GM12878 (cell line): ENCODE measurements around the gene SHC4. TPM values are rescaled to one million over a fixed set of nuclear protein-coding genes. Genes with fewer than 3 reads are reported as not detected.

Source experiments
- ATAC-seq: fragments of 200-7000 bp; cut with Tn5 transposase; 3 replicates; pipeline ENCODE4 v1.9.1; 2020; ENCODE audit warnings: mild to moderate bottlenecking, moderate library complexity
- BruUV-seq: library from RNA; stranded (reverse); fragments of 400-500 nt; replicated peaks from 2 replicates; lab custom pipeline; 2021; lab: Mats Ljungman, UMichigan
- CTCF ChIA-PET: fragments of 300-600 bp; sonication (Branson Sonifier 250); formaldehyde crosslinking; extraction: SDS; loops from one replicate; lab custom pipeline; 2021; ENCODE audit warnings: inconsistent platforms; lab: Yijun Ruan, JAX
- POLR2A ChIA-PET: fragments of 350-600 bp; formaldehyde crosslinking; extraction: SDS; loops from one replicate; lab custom pipeline; 2021; ENCODE audit warnings: inconsistent platforms; lab: Charles Lee
- RAD21 ChIA-PET: fragments of 300-600 bp; sonication (Branson Sonifier 250); formaldehyde crosslinking; loops from one replicate; lab custom pipeline; 2023; ENCODE audit warnings: antibody characterized with exemption; ENCODE audit not compliant: unreplicated experiment; lab: Charles Lee
- SMC1A ChIA-PET: fragments of 300-600 bp; sonication (Branson Sonifier 250); formaldehyde crosslinking; loops from one replicate; lab custom pipeline; 2023; ENCODE audit not compliant: unreplicated experiment, uncharacterized antibody; lab: Charles Lee
- DNase-seq: peaks from one replicate; pipeline ENCODE4 v3.0.0-alpha.2; 2011; ENCODE audit warnings: low read depth, low spot score
- FAIRE-seq: peaks from 3 replicates; lab custom pipeline; 2011; peaks lifted over from hg19 to GRCh38; lab: Jason Lieb, UNC
- H2AFZ ChIP-seq: 2 replicates; pipeline ENCODE4 v1.6.0; 2011; ENCODE audit warnings: low read depth, low read length, control low read depth; ENCODE audit not compliant: control insufficient read depth
- H3K27ac ChIP-seq: 2 replicates; pipeline ENCODE4 v1.5.1; 2011; ENCODE audit warnings: control low read depth; ENCODE audit not compliant: control insufficient read depth, insufficient read depth
- H3K27me3 ChIP-seq, 2 experiments: replicated peaks in 1 of 2; 2 replicates each; pipeline versions ENCODE4 v1.6.0 to v1.6.1; 2011; ENCODE audit warnings: low read length in 1 of 2; ENCODE audit not compliant: control insufficient read depth in 2 of 2, insufficient read depth in 2 of 2
- H3K36me3 ChIP-seq, 2 experiments: 2 replicates each; pipeline ENCODE4 v1.5.1; 2011; ENCODE audit warnings: low read length in 1 of 2; ENCODE audit not compliant: control insufficient read depth in 2 of 2, insufficient read depth in 2 of 2
- H3K4me1 ChIP-seq: 2 replicates; pipeline ENCODE4 v1.6.1; 2011; ENCODE audit warnings: mild to moderate bottlenecking, low read length, moderate library complexity, mixed read lengths; ENCODE audit not compliant: control insufficient read depth, insufficient read depth
- H3K4me2 ChIP-seq: 2 replicates; pipeline ENCODE4 v1.6.0; 2011; ENCODE audit warnings: control low read depth; ENCODE audit not compliant: control insufficient read depth, insufficient read depth
- H3K4me3 ChIP-seq: fragments of 200-600 bp; sonication (generic); 2 replicates; pipeline ENCODE4 v1.5.1; 2016
- H3K79me2 ChIP-seq: 2 replicates; pipeline ENCODE4 v1.6.0; 2011; ENCODE audit warnings: low read length; ENCODE audit not compliant: control insufficient read depth, insufficient read depth
- H3K9ac ChIP-seq: 2 replicates; pipeline ENCODE4 v1.8.0; 2011; ENCODE audit warnings: low read length, control low read depth, mixed read lengths; ENCODE audit not compliant: control insufficient read depth, insufficient read depth
- H3K9me3 ChIP-seq: replicated peaks from 3 replicates; pipeline ENCODE4 v1.5.1; 2011; ENCODE audit warnings: mild to moderate bottlenecking, low read length; ENCODE audit not compliant: control insufficient read depth, insufficient read depth
- H4K20me1 ChIP-seq: 2 replicates; pipeline ENCODE4 v1.6.0; 2011; ENCODE audit not compliant: control insufficient read depth, insufficient read depth
- MYB ChIP-seq: fragments of 150-350 bp; IDR thresholded peaks from 2 replicates; pipeline ENCODE4 v1.6.1; 2014; ENCODE audit warnings: mild to moderate bottlenecking, low read depth, low read length, borderline replicate concordance
- WGBS: methylation state at CpG from one replicate; pipeline ENCODE4 v1.1.6; 2016; ENCODE audit warnings: low lambda C conversion rate; ENCODE audit not compliant: insufficient replicate concordance, insufficient coverage; ENCODE audit errors: missing lambda C conversion rate; 5-methylcytosine and 5-hydroxymethylcytosine counted together
- in situ Hi-C: fragments of 300-500 bp; cut with MboI; formaldehyde crosslinking; loops from 9 replicates; pipeline ENCODE4 v1.14.3; 2018; ENCODE audit warnings: mixed read lengths
- intact Hi-C: fragments of 100-400 bp; cut with micrococcal nuclease; formaldehyde crosslinking; loops from one replicate; pipeline ENCODE4 v1.14.2; 2022; ENCODE audit not compliant: unreplicated experiment
- polyA plus RNA-seq, 11 experiments: library from polyadenylated mRNA; depleted of rRNA in 4 of 11; unstranded in 6 of 11; stranded (reverse) in 5 of 11; fragments of >200 nt; fragmentation: Nextera tagmentation in 4 of 11; fragmentation: Illumina TruSeq in 1 of 11; extraction: Ambion mirVana in 4 of 11; extraction: Trizol in 1 of 11; gene quantifications; 1 replicate in 1 of 11; 2 replicates in 10 of 11; pipeline versions ENCODE4 v1.2.1 to v1.2.3, GENCODE V29; 2011 to 2016; ENCODE audit warnings: inconsistent platforms in 2 of 11, missing spikeins in 2 of 11, low read depth in 1 of 11
- total RNA-seq, 4 experiments: library from RNA; depleted of rRNA in 3 of 4; stranded (reverse); fragments of >200 nt in 3 of 4; fragmentation: Illumina TruSeq in 1 of 4; extraction: Trizol in 1 of 4; gene quantifications; 2 replicates each; pipeline versions ENCODE4 v1.2.1 to v1.2.3, GENCODE V29; 2013 to 2021
- TF ChIP-seq, protein P1 (sequence below): fragments of 450-650 bp; IDR thresholded peaks from 2 replicates; pipeline ENCODE4 v1.6.1; 2016; ENCODE audit warnings: mild to moderate bottlenecking, moderate library complexity, borderline replicate concordance
- TF ChIP-seq, protein P2 (sequence below): fragments of 450-650 bp; IDR thresholded peaks from 2 replicates; pipeline ENCODE4 v1.6.1; 2018; ENCODE audit warnings: borderline replicate concordance, mild to moderate bottlenecking; ENCODE audit not compliant: partially characterized antibody

Gene SHC4
- total and polyA plus RNA-seq, 10 of the 15 experiments (the other 5 are each of a cell fraction or from before 2014, with no cell fraction given), result 0.04 to 0.87 (median 0.14) TPM

DNA sequence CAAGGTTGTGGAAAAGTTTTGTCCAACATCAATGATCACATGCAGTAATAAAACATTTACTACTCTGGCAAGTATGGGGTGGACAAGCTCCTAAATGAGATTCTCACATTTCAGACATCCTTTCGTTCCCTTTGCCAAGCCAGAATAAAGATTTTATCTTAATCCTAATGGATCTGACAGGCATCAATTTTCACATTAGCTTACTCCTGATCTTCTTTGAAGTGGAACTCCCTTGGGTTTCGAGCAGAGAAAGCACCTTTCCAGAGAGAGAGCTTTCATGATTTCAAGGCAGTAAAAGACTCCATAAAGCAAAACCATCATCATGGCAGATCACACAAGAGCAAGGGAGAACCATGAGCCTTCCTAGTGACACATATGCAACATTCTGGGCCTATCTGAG, 113.1 kb downstream of the SHC4 start:
- no peak overlapping the region for H3K4me3 ChIP-seq
- no peak overlapping the region for H3K27ac ChIP-seq
- TF ChIP-seq, protein P1, sequence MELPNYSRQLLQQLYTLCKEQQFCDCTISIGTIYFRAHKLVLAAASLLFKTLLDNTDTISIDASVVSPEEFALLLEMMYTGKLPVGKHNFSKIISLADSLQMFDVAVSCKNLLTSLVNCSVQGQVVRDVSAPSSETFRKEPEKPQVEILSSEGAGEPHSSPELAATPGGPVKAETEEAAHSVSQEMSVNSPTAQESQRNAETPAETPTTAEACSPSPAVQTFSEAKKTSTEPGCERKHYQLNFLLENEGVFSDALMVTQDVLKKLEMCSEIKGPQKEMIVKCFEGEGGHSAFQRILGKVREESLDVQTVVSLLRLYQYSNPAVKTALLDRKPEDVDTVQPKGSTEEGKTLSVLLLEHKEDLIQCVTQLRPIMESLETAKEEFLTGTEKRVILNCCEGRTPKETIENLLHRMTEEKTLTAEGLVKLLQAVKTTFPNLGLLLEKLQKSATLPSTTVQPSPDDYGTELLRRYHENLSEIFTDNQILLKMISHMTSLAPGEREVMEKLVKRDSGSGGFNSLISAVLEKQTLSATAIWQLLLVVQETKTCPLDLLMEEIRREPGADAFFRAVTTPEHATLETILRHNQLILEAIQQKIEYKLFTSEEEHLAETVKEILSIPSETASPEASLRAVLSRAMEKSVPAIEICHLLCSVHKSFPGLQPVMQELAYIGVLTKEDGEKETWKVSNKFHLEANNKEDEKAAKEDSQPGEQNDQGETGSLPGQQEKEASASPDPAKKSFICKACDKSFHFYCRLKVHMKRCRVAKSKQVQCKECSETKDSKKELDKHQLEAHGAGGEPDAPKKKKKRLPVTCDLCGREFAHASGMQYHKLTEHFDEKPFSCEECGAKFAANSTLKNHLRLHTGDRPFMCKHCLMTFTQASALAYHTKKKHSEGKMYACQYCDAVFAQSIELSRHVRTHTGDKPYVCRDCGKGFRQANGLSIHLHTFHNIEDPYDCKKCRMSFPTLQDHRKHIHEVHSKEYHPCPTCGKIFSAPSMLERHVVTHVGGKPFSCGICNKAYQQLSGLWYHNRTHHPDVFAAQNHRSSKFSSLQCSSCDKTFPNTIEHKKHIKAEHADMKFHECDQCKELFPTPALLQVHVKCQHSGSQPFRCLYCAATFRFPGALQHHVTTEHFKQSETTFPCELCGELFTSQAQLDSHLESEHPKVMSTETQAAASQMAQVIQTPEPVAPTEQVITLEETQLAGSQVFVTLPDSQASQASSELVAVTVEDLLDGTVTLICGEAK, result no peak
- no peak for TF ChIP-seq MYB
- TF ChIP-seq, all 136 proteins: peak for 0
- no peaks in the 10 kb centered on the region for H4K20me1 ChIP-seq
- FAIRE-seq (no peak), DNase-seq (no peak), ATAC-seq (no peak)
- no peaks in the 10 kb centered on the region for H3K27me3 ChIP-seq
- ChIA-PET SMC1A (no interaction called here), POLR2A (no interaction called here), CTCF (interaction anchor here (1.0 kb wide), 1 partner anchor 571 kb away, joined by 3 read pairs; no protein-coding TSS in a partner anchor), RAD21 (no interaction called here)
- H3K9me3 ChIP-seq, result no peaks in the 10 kb centered on the region
- H3K4me2 ChIP-seq, result no peak overlapping the region
- no TSS peak for BruUV-seq
- H3K79me2 ChIP-seq, result no peaks in the 10 kb centered on the region
- intact Hi-C loops, result loop anchor here (10.0 kb wide), 1 partner anchor 1154 kb away; no protein-coding TSS in a partner anchor
- H3K9ac ChIP-seq, result no peak overlapping the region
- H3K4me1 ChIP-seq, result no peaks in the 10 kb centered on the region
- H3K36me3 ChIP-seq, result no peaks in the 10 kb centered on the region
- H2AFZ ChIP-seq, result no peak overlapping the region
- 43% methylated on average over 2 of the region's 2 CpGs for WGBS
- in situ Hi-C loops, result no loop called here

DNA sequence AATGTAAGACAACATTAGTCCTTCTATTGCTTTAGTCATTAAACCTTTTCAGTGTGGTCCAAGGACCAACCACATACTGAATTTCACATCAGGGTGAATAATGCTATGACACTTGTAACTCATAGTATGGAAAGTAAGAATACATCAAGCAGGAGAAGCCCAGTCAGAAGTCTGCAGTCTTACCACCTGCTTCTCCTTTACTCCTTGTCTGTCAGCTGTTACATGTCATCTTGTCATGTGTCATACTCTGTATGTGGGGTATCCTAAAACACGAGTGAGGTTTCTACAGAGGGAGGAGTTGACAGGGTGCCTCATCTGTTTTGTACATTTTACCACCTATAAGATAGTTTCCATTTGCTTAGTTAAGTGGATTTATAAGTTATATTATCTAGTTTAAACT, 118.6 kb downstream of the SHC4 start:
- no peak overlapping the region for H3K27ac ChIP-seq
- H4K20me1 ChIP-seq, result no peaks in the 10 kb centered on the region
- no peaks in the 10 kb centered on the region for H3K9me3 ChIP-seq
- H3K27me3 ChIP-seq, result no peaks in the 10 kb centered on the region
- no peak for ATAC-seq
- BruUV-seq, result no TSS peak
- ChIA-PET POLR2A (no interaction called here), SMC1A (no interaction called here), CTCF (interaction anchor here (0.7 to 1.3 kb wide), 2 partner anchors 17 to 489 kb away, joined by 3 read pairs; no protein-coding TSS in a partner anchor), RAD21 (no interaction called here)
- H3K4me2 ChIP-seq, result no peak overlapping the region
- 46% methylated on average over 1 of the region's 1 CpG for WGBS
- intact Hi-C loops (no loop called here), in situ Hi-C loops (no loop called here)
- H3K4me1 ChIP-seq, result no peaks in the 10 kb centered on the region
- H3K9ac ChIP-seq, result no peak overlapping the region
- H3K79me2 ChIP-seq, result no peaks in the 10 kb centered on the region
- no peaks in the 10 kb centered on the region for H3K36me3 ChIP-seq
- FAIRE-seq, result no peak
- no peak overlapping the region for H3K4me3 ChIP-seq
- no peak for DNase-seq
- no peak overlapping the region for H2AFZ ChIP-seq
- TF ChIP-seq, protein P2, sequence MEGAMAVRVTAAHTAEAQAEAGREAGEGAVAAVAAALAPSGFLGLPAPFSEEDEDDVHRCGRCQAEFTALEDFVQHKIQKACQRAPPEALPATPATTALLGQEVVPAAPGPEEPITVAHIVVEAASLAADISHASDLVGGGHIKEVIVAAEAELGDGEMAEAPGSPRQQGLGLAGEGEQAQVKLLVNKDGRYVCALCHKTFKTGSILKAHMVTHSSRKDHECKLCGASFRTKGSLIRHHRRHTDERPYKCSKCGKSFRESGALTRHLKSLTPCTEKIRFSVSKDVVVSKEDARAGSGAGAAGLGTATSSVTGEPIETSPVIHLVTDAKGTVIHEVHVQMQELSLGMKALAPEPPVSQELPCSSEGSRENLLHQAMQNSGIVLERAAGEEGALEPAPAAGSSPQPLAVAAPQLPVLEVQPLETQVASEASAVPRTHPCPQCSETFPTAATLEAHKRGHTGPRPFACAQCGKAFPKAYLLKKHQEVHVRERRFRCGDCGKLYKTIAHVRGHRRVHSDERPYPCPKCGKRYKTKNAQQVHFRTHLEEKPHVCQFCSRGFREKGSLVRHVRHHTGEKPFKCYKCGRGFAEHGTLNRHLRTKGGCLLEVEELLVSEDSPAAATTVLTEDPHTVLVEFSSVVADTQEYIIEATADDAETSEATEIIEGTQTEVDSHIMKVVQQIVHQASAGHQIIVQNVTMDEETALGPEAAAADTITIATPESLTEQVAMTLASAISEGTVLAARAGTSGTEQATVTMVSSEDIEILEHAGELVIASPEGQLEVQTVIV, result no peak
